ENCODE results near the gene PXDC1. TPM values are rescaled to one million over a fixed set of nuclear protein-coding genes. Genes with fewer than 3 reads are reported as not detected.

Gene PXDC1
- total RNA-seq, 1 experiment from 2014 or later = 18.2 TPM

DNA sequence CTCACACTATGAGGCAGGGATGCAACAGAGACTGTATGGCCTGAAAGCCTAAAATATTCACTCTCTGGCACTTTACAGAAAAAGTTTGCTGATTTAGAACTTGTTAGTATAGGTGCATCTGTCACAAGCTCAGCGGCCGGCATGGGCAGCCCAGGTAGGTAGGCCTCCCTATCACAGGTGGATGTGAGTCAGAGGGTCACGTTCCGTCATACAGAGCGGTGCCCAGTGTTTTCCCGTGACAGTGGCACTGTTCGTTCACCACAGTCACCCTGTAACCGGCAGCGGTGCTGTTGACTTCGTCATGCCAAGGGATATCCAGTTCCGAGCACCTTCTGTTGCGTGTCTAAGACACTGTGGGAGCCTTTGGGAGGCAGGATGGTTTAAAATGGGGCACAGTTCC lies 32.9 kb upstream of the PXDC1 start:
- Mint-ChIP-seq H3K27ac (ENCODE audit: unreplicated experiment) (no peak overlapping the region), H3K4me1 (ENCODE audit: low read depth, unreplicated experiment) (no peaks in the 10 kb centered on the region), H3K9me3 (ENCODE audit: low read depth, unreplicated experiment) (no peaks in the 10 kb centered on the region), H3K27me3 (ENCODE audit: unreplicated experiment) (no peaks in the 10 kb centered on the region), H3K4me3 (ENCODE audit: low read depth, unreplicated experiment) (no peak overlapping the region), H3K36me3 (ENCODE audit: insufficient read depth, unreplicated experiment) (no peaks in the 10 kb centered on the region)
- no TSS peak for BruUV-seq (replicated peaks)
- intact Hi-C loops (cut with micrococcal nuclease; ENCODE audit: unreplicated experiment) = no loop called here
- TF ChIP-seq CTCF (IDR thresholded peaks at IDR 0.05; ENCODE audit: unreplicated experiment) = no peak
- no peak for DNase-seq
- CTCF ChIA-PET = no interaction called here

DNA sequence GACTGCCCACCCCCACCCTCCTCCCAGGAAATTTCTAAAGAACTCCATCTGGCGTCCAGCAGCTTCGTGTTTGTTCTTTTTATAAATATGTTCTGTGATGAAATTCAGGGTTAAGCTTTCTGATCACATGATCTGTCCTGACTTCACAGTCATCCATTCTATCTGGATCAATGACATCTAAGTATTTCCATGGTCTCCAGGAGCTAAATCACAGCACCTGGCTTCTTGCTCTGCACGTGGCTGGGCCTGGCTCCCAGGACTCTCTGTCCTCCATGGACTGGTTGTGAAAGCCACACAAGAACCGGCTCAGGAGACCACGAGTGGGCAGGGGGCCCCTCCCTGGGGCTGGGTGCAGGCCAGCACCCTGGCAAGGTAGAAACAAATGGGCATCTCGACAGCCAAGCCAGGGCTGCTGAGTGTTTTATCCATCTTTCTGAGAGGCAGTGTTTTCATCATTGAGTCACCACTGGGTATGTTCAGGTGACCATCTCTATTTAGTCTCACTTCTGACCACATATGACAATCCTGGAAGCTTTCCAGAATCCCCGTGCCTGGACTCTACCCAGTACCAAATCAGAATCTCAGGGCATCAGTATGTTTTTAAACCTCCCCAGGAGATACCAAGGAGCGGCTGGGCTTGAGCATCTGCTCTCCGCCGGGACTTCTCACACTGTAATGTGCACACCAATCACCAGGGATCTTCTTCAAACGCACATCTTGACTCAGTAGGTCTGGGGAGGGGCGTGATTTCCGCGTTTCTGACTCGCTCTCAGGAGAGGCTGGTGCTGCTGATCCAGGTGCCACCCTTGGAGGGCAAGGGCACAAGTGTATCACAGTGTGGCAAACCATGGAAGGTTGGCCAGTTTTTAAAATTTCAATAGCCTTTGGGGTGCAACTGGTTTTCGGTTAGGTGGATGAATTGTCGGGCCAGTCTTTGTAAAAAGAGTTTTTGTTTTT lies 31.6 kb upstream of the PXDC1 start:
- H3K4me1 Mint-ChIP-seq (ENCODE audit: low read depth, unreplicated experiment) = no peaks in the 10 kb centered on the region
- no peak overlapping the region for H3K27ac Mint-ChIP-seq (ENCODE audit: unreplicated experiment)
- no peaks in the 10 kb centered on the region for H3K27me3 Mint-ChIP-seq (ENCODE audit: unreplicated experiment)
- no peak for DNase-seq
- no peak for TF ChIP-seq CTCF (IDR thresholded peaks at IDR 0.05; ENCODE audit: unreplicated experiment)
- intact Hi-C loops (cut with micrococcal nuclease; ENCODE audit: unreplicated experiment) = no loop called here
- CTCF ChIA-PET = no interaction called here
- no peak overlapping the region for H3K4me3 Mint-ChIP-seq (ENCODE audit: low read depth, unreplicated experiment)
- H3K36me3 Mint-ChIP-seq (ENCODE audit: insufficient read depth, unreplicated experiment) = no peaks in the 10 kb centered on the region
- BruUV-seq (replicated peaks) = no TSS peak
- no peaks in the 10 kb centered on the region for H3K9me3 Mint-ChIP-seq (ENCODE audit: low read depth, unreplicated experiment)

DNA sequence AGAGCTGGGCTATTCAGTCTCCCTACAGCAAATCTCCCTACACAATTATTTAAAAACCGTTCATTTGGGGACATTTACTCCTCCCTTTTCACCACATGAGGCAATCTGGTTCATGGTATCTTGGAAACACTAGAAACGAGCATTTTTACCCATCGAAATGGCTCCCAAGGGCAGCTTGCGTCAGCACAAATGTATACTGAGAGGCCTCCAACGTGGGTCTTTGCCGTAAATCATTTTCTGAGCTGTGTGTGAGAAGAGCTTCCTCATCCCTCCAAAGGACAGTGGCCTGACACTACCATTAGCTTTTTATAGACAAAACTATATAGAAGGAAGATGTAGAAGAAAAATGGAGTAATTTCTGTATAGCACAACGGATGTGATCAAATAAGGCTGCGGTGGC lies 30.0 kb upstream of the PXDC1 start:
- no peak overlapping the region for H3K27ac Mint-ChIP-seq (ENCODE audit: unreplicated experiment)
- no peak for TF ChIP-seq CTCF (IDR thresholded peaks at IDR 0.05; ENCODE audit: unreplicated experiment)
- DNase-seq = no peak
- no peaks in the 10 kb centered on the region for H3K9me3 Mint-ChIP-seq (ENCODE audit: low read depth, unreplicated experiment)
- no TSS peak for BruUV-seq (replicated peaks)
- H3K36me3 Mint-ChIP-seq (ENCODE audit: insufficient read depth, unreplicated experiment) = no peaks in the 10 kb centered on the region
- no peak overlapping the region for H3K4me3 Mint-ChIP-seq (ENCODE audit: low read depth, unreplicated experiment)
- H3K27me3 Mint-ChIP-seq (ENCODE audit: unreplicated experiment) = no peaks in the 10 kb centered on the region
- H3K4me1 Mint-ChIP-seq (ENCODE audit: low read depth, unreplicated experiment) = peaks cover 9% of the 10 kb centered on the region
- intact Hi-C loops (cut with micrococcal nuclease; ENCODE audit: unreplicated experiment) = no loop called here
- CTCF ChIA-PET = no interaction called here

DNA sequence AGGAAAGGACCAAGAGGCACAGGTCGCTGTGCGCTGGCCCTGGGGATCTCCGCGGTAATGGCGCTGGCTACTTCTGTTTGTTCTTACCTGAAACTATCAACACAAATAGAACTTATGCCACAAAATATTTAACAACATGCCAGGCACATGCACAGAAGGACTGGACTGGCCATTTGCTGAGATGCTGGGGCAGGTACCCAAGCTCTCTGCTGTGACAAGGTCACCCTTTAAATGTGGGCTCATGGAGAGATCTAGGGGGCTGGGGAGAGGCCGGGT lies 28.0 kb upstream of the PXDC1 start:
- no peak overlapping the region for H3K4me3 Mint-ChIP-seq (ENCODE audit: low read depth, unreplicated experiment)
- H3K36me3 Mint-ChIP-seq (ENCODE audit: insufficient read depth, unreplicated experiment) = no peaks in the 10 kb centered on the region
- no peaks in the 10 kb centered on the region for H3K9me3 Mint-ChIP-seq (ENCODE audit: low read depth, unreplicated experiment)
- H3K27ac Mint-ChIP-seq (ENCODE audit: unreplicated experiment) = no peak overlapping the region
- intact Hi-C loops (cut with micrococcal nuclease; ENCODE audit: unreplicated experiment) = no loop called here
- peaks cover 10% of the 10 kb centered on the region for H3K4me1 Mint-ChIP-seq (ENCODE audit: low read depth, unreplicated experiment)
- no peaks in the 10 kb centered on the region for H3K27me3 Mint-ChIP-seq (ENCODE audit: unreplicated experiment)
- no peak for DNase-seq
- no TSS peak for BruUV-seq (replicated peaks)
- CTCF ChIA-PET = interaction anchor here (0.5 kb wide), 1 partner anchor 779 kb away, joined by 3 read pairs; no protein-coding TSS in a partner anchor
- TF ChIP-seq CTCF (IDR thresholded peaks at IDR 0.05; ENCODE audit: unreplicated experiment) = no peak

Data from Calu3 (cell line).